ACC112 (cell line): ENCODE results near the gene FSD2.
"Not testable (repeated sequence)": the region's sequence is repeated elsewhere in the genome, so short reads cannot be mapped to it uniquely, and the experiment has no call there.

ENCODE experiments used
- H2AFZ ChIP-seq: fragments of 200-600 bp; sonication (generic); one replicate; pipeline ENCODE4 v1.6.0; 2017; ENCODE audit warnings: antibody characterized with exemption, low read length; ENCODE audit not compliant: unreplicated experiment
- H3K27ac ChIP-seq: fragments of 200-600 bp; sonication (generic); 2 replicates; pipeline ENCODE4 v1.5.1; 2014; ENCODE audit warnings: low read depth, mild to moderate bottlenecking, antibody characterized with exemption, low read length, moderate library complexity
- H3K27me3 ChIP-seq: fragments of 200-600 bp; sonication (generic); 2 replicates; pipeline ENCODE4 v1.6.1; 2014; ENCODE audit warnings: mild to moderate bottlenecking, antibody characterized with exemption, low read length, moderate library complexity, mixed read lengths; ENCODE audit not compliant: insufficient read depth
- H3K36me3 ChIP-seq: fragments of 200-600 bp; sonication (generic); 2 replicates; pipeline ENCODE4 v1.6.1; 2016; ENCODE audit warnings: mild to moderate bottlenecking, antibody characterized with exemption, low read length, moderate library complexity, mixed read lengths; ENCODE audit not compliant: insufficient read depth
- H3K4me1 ChIP-seq: fragments of 200-600 bp; sonication (generic); one replicate; pipeline ENCODE4 v1.6.1; 2016; ENCODE audit warnings: low read length, mixed read lengths; ENCODE audit not compliant: insufficient read depth, unreplicated experiment, control insufficient read depth
- H3K4me3 ChIP-seq: fragments of 200-600 bp; sonication (generic); 2 replicates; pipeline ENCODE4 v1.5.1; 2014; ENCODE audit warnings: mild to moderate bottlenecking, low read depth, low read length
- H3K79me2 ChIP-seq: fragments of 200-600 bp; sonication (generic); one replicate; pipeline ENCODE4 v1.6.0; 2016; ENCODE audit warnings: low read length; ENCODE audit not compliant: control insufficient read depth, unreplicated experiment, insufficient read depth

The FSD2 gene

GRCh38 chr15:82766201-82766600 is 39.7 kb downstream of the FSD2 start:
- H3K4me3 ChIP-seq, H3K36me3 ChIP-seq, H3K27me3 ChIP-seq: not testable (repeated sequence)

GRCh38 chr15:82764740-82765139 is 41.1 kb downstream of the FSD2 start:
- Histone ChIP-seq H3K79me2 (no peaks in the 10 kb centered on the region), H2AFZ (no peak overlapping the region), H3K36me3 (no peaks in the 10 kb centered on the region; the same call in 1 of the 2 replicates), H3K27ac (no peak overlapping the region), H3K4me3 (no peak overlapping the region), H3K27me3 (no peaks in the 10 kb centered on the region), H3K4me1 (peaks cover 8% of the 10 kb centered on the region)

More at GRCh38 chr15:82766201-82766600, 39.7 kb downstream of the FSD2 start:
- H3K27ac ChIP-seq, H3K79me2 ChIP-seq, H2AFZ ChIP-seq, H3K4me1 ChIP-seq: not testable (repeated sequence)

DNA sequence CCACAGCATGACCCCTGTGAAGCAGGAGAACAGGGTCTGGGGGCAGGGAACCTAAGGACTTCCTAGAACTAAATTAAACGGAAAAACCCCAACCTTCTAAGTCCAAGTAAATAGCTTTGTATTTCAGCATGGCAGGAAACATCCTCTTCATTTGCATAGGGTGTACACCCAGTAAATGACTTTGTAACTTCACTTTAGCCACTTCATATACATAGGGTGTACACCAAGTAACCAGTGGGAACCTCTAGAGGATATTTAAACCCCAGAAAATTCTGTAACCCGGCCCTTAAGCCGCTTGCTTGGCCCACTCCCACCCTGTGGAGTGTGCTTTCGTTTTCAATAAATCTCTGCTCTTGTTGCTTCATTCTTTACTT is 41.8 kb downstream of the FSD2 start:
- no peak overlapping the region for H3K4me3 ChIP-seq
- H3K27me3 ChIP-seq, result no peaks in the 10 kb centered on the region
- H3K79me2 ChIP-seq, result no peaks in the 10 kb centered on the region
- H3K4me1 ChIP-seq, result peaks cover 8% of the 10 kb centered on the region
- H3K36me3 ChIP-seq, result no peaks in the 10 kb centered on the region; the same call in 1 of the 2 replicates
- no peak overlapping the region for H2AFZ ChIP-seq
- H3K27ac ChIP-seq, result no peak overlapping the region

DNA sequence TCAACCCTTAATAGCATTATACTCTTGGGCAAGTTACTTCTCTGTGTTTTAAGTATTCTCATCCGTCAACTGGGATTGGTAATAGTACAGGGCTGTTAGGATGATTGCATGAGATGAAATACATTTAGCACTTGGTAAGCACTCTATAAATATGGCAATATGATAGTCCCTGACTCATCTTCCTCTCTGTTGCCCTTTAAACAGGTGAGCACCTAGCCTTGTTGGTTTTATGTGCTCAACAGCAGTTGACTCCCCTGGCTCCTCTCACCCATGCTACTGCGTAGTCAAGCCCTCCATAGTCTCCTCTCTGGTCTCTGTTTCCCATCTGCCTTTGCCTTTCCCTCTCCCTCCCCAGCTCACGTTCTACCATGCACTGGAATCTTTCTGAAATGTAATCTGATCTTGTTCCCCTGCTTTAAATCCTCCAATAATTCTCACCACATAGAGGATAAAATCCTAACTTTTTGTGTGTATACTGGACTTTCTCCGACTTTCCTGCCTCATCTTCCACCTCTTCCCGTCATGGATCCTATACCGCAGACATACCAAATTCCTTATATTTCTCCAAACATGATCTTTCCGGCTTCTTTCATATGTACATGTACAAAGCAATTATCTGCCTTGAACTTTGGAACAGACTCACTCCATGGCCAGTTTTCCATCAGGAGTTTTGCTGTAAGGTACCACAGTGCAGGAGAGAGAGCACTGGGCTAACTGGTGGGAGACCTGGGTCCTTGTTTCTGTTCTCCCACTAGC is 42.3 kb downstream of the FSD2 start:
- H3K27me3 ChIP-seq, result no peaks in the 10 kb centered on the region
- peaks cover 2% of the 10 kb centered on the region for H3K4me1 ChIP-seq
- no peaks in the 10 kb centered on the region for H3K79me2 ChIP-seq
- no peak overlapping the region for H3K4me3 ChIP-seq
- H2AFZ ChIP-seq, result no peak overlapping the region
- H3K36me3 ChIP-seq, result no peaks in the 10 kb centered on the region; the same call in 1 of the 2 replicates
- H3K27ac ChIP-seq, result no peak overlapping the region

GRCh38 chr15:82751308-82751707 is 54.6 kb downstream of the FSD2 start:
- Histone ChIP-seq H3K79me2 (peaks cover 59% of the 10 kb centered on the region), H3K27me3 (no peaks in the 10 kb centered on the region), H3K27ac (no peak overlapping the region), H3K36me3 (peaks cover 20% of the 10 kb centered on the region), H3K4me3 (peak overlapping the region; percentile 100), H2AFZ (no peak overlapping the region), H3K4me1 (peaks cover 21% of the 10 kb centered on the region)

- Histone ChIP-seq H3K79me2 (peaks cover 54% of the 10 kb centered on the region), H3K27ac (peak overlapping the region; percentile 78; the same call in 1 of the 2 replicates), H3K4me3 (peak overlapping the region; percentile 100), H3K4me1 (peaks cover 21% of the 10 kb centered on the region), H3K27me3 (no peaks in the 10 kb centered on the region), H3K36me3 (peaks cover 15% of the 10 kb centered on the region), H2AFZ (peak overlapping the region; percentile 91)
Measured at GRCh38 chr15:82750831-82751180, 55.1 kb downstream of the FSD2 start.

GRCh38 chr15:82749951-82750830 is 55.7 kb downstream of the FSD2 start:
- peak overlapping the region; percentile 91 for H2AFZ ChIP-seq
- peaks cover 48% of the 10 kb centered on the region for H3K79me2 ChIP-seq

GRCh38 chr15:82748315-82748714 is 57.6 kb downstream of the FSD2 start:
- H3K27me3 ChIP-seq, result no peaks in the 10 kb centered on the region
- no peak overlapping the region for H3K4me3 ChIP-seq
- no peak overlapping the region for H2AFZ ChIP-seq
- 0 out of 2 replicates have a peak, but pooled peaks cover 2% of the 10 kb centered on the region for H3K36me3 ChIP-seq
- peaks cover 36% of the 10 kb centered on the region for H3K79me2 ChIP-seq
- H3K27ac ChIP-seq, result no peak overlapping the region
- H3K4me1 ChIP-seq, result peaks cover 21% of the 10 kb centered on the region

More at GRCh38 chr15:82749951-82750830, 55.7 kb downstream of the FSD2 start:
- Histone ChIP-seq H3K36me3 (peaks cover 9% of the 10 kb centered on the region; the same call in 1 of the 2 replicates), H3K4me1 (peaks cover 21% of the 10 kb centered on the region), H3K4me3 (peak overlapping the region; percentile 100), H3K27me3 (no peaks in the 10 kb centered on the region), H3K27ac (peak overlapping the region; percentile 78)

- H3K27me3 ChIP-seq, result no peaks in the 10 kb centered on the region
- no peaks in the 10 kb centered on the region for H3K79me2 ChIP-seq
- H3K27ac ChIP-seq, result no peak overlapping the region
- H2AFZ ChIP-seq, result no peak overlapping the region
- H3K4me1 ChIP-seq, result peaks cover 5% of the 10 kb centered on the region
- H3K36me3 ChIP-seq, result no peaks in the 10 kb centered on the region
- no peak overlapping the region for H3K4me3 ChIP-seq
Measured at GRCh38 chr15:82743810-82744209, 62.1 kb downstream of the FSD2 start.

DNA sequence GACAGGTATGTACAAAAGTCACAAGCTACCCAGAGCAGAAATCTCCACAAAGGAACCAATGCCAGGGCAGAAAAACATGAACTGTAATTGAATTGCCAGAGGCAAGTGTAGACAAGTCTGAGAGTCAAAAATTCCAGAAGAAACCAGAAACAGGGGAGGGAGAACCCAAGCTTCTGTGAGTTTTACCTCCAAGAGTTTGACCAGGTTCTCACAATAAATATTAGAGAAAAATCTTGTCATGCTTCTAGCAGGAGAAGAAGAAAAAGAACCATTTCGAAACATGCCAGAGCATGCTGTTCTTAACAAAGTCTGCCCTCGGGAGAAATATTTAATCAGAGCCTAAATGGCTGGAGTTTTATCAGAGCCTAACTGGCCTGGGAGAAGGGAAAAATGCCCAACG is 63.7 kb downstream of the FSD2 start:
- no peaks in the 10 kb centered on the region for H3K79me2 ChIP-seq
- H3K36me3 ChIP-seq, result no peaks in the 10 kb centered on the region
- H3K27ac ChIP-seq, result no peak overlapping the region
- H3K4me1 ChIP-seq, result peaks cover 7% of the 10 kb centered on the region
- H3K27me3 ChIP-seq, result no peaks in the 10 kb centered on the region
- no peak overlapping the region for H2AFZ ChIP-seq
- no peak overlapping the region for H3K4me3 ChIP-seq
